Stimulated activated CD8-positive, alpha-beta memory T cell treated with anti-CD3 and anti-CD28 coated beads, Interleukin-4, amount 100 ng/mL, for 24 hours (primary cell): Measurements from ENCODE around the gene AMBP.

Experiments used
- DNase-seq: peaks from one replicate; pipeline ENCODE4 v3.0.0-alpha.2; 2020; ENCODE audit warnings: low read depth

The AMBP gene

DNA sequence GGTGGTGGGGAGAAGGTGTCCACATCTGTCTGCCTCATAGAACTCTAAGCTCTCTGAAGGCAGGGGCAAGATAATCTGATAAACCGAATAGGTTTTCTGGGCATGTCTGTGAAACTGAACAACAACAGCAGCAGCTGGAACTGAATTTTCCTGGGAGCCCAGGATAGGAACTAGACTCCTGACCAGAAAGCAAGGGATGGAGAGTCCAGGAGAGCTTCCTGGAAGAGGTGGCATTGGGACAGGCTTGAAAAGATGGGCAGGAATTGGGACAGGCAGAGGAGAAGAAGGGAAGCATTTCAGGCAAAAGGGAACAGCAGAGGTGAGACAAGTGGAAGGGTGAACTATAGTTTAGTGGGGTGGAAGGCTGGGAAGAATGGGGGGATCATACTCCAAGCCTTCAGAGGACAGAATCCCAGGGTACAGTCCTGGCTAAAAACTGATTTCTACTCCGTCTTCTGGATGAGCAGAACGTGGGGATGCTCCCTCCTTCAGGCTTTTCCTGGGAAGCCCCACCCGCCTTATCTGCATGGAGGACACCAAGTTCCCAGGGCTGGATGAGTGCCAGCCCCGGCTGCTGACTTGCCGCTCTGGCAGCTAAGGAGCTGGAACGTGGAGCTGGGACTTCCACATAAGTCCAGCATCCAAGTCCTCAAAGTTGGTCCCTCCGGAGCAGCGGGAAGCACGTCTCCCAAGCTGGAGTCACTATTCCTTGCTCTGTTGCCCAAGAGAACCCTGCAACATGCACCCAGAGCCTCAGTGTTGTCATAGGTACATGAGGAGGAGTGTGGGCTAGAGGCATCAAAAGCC is 34.9 kb upstream of the AMBP start:
- DNase-seq, result no peak

DNA sequence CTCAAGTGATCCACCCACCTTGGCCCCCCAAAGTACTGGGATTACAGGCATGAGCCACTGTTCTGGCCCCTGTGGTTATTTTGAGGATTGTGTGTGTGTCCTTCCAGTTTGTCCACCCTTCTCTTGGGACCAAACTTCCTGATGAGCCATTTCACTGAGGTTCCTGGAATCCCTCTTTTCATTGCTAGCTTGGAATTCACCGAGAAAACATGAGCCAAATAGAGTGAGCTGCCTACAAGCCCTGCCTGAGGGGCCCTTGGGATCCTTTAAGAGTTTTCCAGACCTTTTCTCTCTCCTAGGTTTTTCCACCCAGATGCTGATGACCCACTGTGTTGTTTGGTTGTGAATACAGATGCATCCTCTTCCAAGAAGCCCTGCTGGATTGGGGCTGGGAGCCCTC is 34.2 kb upstream of the AMBP start:
- no peak for DNase-seq

- DNase-seq, result no peak
These were observed 32.1 kb upstream of the AMBP start for GRCh38 chr9:114110180-114110579.

DNA sequence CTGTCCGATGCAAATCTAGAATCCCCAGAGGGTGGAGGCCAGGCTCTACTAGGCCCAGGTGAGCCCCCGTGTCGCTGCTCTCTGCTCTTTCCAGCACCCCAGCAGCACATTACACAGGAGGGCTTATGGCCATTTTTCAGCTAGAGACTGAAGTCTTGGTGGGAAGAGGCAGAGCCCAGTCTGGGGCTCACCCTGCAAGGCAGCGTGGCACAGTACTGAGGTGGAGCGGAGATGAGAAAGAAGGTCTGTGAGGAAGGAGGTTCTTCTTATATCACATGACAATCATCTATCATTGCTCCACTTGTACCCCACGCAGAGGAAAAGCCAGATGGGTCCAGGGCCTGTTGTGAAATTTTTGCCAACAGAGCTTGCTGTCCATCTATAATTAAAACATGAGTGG is 31.0 kb upstream of the AMBP start:
- DNase-seq, result no peak

DNA sequence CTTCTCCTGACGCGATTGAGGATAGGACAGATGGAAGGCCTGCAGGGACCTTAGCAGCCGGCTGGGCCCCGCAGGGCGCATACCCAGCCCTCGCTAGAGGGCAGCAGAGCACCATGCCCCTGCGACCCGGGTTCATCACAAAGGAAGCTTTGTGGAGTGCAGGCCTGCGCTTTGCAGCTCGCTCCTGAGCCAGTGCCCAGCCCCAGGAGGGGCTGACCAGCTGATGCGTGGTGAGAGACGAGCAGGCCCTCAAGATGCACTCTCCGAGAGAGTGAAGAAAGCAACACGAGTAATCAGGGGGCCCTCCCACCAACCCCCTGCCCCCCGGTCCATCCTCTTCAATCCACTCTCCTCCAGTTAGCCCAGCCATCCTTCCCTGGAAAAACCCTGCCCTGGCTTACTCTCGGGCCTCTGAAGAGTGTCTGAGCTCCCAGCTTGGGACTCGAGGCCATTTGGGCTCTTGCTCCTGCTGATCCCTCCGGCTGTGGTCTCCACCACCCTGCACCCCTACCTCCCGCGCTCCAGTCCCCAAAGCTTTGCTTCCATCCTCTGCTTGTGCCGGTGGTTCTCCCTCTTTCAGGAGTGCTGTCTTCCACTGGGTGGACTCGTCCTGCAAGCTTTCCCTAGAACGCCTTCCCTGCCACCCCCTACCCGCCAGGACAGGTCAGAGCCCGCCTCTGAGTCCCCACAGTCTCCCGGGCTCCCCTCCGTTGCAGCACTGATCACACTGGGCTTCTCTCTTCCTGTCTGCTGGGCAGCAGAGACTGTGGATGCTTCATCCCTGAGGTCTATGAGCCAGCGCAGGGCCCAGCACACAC is 30.1 kb upstream of the AMBP start:
- peak; percentile 41 for DNase-seq

DNA sequence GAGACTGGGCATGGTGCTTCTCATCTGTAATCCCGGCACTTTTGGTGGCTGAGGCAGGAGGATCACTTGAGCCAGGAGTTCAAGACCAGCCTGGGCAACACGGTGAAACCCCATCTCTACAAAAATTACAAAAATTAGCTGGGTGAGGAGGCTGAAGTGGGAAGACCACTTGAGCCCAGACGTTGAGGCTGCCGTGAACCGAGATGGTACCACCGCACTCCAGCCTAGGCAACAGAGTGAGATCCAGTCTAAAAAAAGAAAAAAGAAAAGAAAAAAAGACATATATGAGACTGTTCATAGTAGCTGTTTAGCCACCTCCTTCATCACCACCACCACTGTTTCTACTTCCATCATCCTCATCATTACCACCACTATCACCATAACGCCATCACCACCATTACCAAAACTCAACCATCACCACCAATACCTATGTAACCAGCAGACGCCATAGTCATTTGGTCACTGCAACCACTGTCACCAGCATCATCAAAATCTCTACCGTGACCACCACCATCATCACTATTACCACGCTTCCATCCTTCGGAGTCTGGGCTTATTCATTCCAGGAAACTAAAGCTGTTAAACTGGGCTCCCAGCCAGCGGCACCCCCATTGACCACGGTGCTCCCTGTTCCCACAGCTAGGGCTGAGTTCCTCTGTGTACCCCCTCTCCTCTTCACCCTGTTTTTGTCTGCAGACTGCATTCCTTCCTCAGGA is 29.3 kb upstream of the AMBP start:
- no peak for DNase-seq

DNA sequence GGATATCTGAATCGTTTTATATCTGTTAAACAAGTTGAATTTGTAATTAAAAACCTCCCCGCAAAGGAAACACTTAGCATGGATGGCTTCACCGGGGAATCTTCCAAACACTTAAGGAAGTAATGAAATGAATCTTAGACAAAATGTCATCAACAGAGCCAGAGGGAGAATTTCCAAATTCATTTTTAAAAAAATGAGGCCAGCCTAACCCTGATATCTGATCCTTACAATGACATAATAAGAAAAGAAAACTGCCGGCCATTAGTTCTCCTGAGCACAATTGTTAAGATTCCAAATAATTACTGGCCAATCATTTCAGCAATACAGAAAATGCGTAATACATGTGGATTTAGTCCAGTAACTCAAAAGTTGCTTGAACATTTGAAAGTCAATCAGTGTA is 27.1 kb upstream of the AMBP start:
- no peak for DNase-seq

DNA sequence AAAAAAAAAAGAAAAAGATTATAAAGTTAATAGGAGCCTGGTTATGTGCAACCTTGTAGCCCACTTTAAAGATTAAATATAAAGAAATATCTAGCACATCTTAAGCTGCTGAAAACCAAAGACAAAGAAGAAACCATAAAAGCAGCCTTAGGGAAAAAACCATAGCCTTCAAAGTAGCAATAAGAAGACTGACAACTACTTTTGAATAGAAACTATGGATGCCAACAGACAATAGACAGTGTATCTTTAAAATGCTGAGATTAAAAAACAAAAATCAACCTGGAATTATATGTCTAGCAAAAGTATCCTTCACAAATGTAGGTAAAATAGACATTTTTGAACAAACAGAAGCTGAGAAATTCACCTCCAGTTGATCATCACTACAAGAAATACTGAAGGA is 24.4 kb upstream of the AMBP start:
- DNase-seq, result no peak

- no peak for DNase-seq
These were observed 22.4 kb upstream of the AMBP start for GRCh38 chr9:114100536-114100935.

- DNase-seq, result no peak
These were observed 21.7 kb upstream of the AMBP start for GRCh38 chr9:114099669-114100270.

DNA sequence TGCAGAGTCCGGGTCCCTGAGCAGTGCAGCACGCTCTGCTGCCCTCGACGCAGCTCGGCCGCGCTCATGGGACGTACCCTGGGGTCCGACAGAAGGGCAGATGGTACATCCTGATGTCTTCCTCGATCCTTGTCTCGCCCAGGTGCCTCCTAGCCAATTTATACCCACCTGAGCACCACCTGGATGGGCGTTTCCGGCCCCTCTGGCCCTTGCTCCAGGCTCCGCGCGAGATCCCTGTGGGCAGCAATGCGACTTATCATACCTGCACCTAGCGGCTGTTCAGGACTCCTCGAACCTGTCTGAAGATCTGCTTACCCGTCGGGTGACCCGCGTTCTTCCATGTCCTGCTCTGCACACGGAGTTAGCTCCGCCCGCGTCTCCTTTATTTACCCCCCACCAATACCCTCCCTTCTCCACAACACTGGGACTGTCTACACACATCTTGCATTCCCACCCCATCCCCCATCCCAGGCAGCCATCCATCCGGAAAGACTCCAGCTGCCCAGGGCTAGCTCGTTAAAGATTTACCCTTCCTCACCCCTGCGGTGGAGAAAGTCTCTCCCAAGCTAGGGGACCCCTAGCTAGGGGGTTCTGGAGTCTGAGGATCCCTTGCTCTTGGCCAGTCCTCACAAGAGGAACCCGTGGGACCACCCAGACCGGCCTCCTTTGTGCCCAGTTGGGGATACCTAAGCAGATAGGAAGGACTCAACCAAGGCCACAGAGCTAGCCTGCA is 21.0 kb upstream of the AMBP start, which contains the start of gene KIF12:
KIF12 (minus strand) TSS at position 357 of the 733 bp plus-strand sequence; CDS start at position 341, 16 bp downstream.
- DNase-seq, result no peak

DNA sequence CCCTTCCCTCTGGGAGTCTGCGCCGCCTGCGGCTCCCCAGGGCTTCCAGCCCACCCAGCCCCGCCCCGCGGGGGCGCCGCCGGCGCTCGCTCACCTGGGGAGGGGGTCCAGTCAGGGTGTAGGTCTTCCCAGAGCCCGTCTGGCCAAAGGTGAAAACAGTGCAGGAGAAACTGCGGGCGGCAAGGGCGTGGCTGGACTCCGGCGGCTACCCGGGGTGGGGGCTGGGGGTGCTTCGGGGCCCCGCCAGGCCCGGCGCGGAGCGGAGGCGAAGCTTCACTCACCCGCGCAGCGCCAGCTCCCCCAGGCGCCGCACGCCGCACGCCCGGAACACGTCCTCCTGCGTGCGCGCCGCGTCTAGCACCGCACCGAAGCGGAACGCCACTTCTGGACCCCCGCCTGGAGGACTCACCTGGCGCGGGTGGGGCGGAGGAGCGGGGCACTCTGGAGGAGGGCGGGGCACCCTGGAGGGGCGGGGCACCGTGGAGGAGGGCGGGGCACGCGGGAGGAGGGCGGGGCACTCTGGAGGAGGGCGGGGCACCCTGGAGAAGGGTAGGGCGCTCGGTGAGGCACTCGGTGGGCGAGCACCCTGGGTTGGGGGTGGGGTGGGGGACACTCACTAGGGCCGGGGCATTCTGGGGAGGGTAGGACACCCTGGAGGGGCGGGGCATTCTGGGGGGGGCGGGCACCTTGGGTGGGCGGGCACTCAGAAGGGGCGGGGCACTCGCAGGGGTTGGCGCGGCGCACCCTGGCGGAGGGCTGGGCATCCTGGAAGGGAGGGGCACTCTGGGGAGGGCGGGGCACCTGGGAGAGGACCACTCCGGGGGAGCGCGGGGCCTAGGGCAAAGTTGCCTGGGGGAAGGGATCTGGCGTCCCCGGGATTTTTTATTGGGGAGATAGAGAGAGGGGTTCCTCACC is 20.2 kb upstream of the AMBP start:
- DNase-seq, result no peak

GRCh38 chr9:114097613-114098020 is 19.5 kb upstream of the AMBP start:
- no peak for DNase-seq

DNA sequence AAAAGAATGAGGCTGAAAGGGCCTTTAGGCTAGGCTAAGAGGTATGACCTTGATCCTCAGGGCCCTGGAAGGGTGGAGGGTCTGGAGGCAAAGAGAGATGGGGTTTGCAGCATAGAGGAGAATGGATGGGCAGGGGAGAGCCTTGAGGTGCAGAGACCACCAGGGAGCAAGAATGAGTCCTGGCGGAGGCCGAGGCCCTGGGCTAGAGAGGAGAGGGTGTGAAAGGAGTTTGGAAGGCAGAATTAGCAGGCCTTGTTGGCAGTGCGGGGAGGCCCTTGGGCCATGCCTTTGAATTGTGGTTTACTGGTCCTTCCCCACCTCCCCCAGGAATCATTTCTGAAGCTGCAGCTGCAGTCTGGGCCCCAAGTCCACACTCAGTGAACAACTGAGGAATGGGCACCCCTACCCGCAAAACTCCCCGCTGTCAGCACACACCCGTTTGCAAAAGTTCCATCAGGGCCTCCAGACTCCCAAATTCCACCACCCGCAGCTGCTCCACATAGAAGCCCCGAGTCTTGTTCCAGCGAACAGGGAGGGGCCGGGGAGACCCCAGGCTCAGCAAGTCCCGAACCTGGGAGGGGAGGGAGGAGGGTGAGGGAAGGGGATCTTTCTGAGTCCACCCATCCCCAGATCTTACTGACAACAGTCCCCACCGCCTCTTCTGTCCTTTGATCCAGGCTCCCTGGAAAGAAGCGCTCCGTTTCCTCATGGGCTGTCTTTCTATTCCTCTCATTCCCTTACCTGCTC is 18.9 kb upstream of the AMBP start:
- DNase-seq, result no peak

DNA sequence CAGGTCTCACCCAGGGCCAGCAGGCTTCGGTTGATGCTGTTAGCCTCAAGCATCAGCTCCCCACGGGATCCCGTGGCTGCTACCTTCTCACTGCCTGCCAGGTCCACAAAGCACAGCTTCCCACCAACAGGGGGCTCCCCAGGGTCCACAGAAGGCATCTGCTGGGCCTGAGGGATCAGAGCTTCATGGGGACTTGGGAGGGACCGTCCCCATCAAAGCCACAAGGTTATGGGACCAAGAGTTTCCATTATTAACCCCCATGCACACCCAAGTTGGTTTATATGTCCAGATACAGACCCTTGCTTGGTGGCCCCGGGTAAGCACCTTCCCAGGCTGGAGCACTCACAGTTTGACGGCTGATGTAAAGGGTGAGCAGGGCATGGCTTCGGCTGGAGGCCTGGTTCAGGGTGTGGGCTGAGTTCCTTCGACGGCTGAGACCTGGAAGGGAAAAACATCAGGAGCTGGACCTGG is 18.0 kb upstream of the AMBP start:
- no peak for DNase-seq

- DNase-seq, result no peak
These were observed 16.9 kb upstream of the AMBP start for GRCh38 chr9:114094971-114095370.

DNA sequence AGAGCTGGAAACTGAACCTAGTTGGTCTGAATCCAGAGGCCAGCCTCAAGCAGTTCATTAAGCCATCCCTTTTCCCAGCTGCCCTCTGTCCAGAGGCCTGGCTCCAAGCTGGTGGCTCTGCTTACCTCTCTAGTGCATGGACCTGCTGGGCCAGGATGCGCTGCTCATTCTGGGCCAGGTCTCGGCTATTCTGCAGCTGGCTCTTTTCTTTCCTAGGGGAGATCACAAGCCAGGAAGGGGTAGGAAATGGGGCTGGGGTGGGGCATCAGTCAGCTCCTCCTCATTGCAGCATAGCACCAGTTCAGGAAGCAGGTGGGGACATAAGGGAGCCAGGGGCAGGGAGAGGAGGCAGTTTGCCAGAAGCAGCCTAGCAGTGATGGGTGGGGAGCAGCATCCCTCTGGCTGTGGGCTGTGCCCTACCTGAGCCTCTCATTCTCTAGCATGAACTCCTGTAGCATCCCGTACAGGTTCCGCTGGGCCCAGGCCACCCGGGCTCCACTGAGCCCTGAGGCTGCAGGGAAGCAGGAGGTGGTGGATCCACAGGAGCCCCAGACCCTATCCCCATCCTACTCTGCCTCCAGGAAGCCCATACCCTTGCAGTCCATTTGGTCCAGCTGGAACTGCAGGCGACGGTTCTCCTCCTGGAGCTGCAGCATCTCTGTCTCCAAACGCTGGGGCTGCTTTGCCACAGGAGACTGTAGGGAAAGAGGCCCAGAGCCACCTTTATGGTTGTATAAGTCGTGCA is 15.8 kb upstream of the AMBP start:
- no peak for DNase-seq

DNA sequence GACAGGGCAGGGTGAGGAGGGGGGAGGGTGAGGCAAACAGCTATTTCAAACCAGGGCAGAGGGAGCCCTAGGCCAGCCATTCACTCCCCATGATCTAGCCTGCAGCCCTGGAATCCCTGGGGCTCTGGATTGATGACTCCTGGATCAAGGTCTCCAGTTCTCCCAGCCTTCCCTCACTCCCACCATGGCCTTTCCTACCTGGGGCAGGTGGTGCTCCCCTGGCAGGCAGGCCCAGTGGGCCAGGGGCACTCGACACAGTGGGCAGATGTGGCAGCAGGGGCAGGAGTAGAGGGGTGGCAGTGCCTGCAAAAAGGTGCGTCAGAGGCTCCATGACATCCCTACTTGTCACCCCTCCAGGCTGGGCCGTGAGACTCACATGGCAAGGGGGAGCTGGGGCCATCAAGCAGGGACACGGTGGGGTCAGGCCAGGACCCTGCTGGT is 15.0 kb upstream of the AMBP start:
- DNase-seq, result no peak

DNA sequence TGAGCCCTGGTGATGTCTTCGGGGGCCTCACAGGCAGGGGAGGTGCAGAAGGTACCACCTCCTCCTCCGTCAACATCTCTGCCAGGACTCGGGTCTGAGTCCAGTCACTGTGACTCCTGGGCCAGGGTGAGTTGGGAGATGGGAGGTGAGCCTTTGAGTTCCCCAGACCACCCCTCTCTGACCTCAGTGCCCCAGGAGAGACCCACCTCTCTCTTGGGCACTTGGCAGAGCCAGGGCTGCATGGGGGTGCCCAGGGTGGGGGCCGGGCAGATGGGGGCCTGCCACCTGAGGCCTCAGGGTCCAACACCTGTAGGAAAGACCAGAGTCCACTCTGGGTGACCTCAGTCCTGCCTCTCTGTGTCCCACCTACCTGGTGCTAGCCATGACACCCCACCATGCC is 14.2 kb upstream of the AMBP start:
- no peak for DNase-seq
